Psoas muscle (tissue), 8 donors: ENCODE measurements around the gene CMTM5. TPM values are rescaled to one million over a fixed set of nuclear protein-coding genes. Genes with fewer than 3 reads are reported as not detected.

Experiments used
- ATAC-seq, 4 donors: fragments of 200-7000 bp; cut with Tn5 transposase; one replicate each; pipeline ENCODE4 v1.9.1; 2020; ENCODE audit warnings: moderate library complexity in 3 of 4, mild to moderate bottlenecking in 2 of 4
- DNase-seq, 2 donors: peaks; one replicate each; pipeline ENCODE4 v3.0.0-alpha.2; 2020
- H3K27ac ChIP-seq: fragments of 200-600 bp; one replicate; pipeline ENCODE4 v1.8.0; 2022
- H3K27me3 ChIP-seq, 3 donors: fragments of 200-600 bp in 1 of 3; one replicate each; pipeline versions ENCODE4 v1.6.1 to v1.8.0; 2013 to 2022; ENCODE audit warnings: low read length in 2 of 3, mild to moderate bottlenecking in 2 of 3, moderate library complexity in 1 of 3; ENCODE audit not compliant: insufficient read depth in 3 of 3
- H3K36me3 ChIP-seq, 2 donors: fragments of 200-600 bp in 1 of 2; one replicate each; pipeline versions ENCODE4 v1.6.1 to v1.8.0; 2013 to 2022; ENCODE audit warnings: low read depth in 1 of 2, mild to moderate bottlenecking in 1 of 2, moderate library complexity in 1 of 2; ENCODE audit not compliant: insufficient read depth in 1 of 2
- H3K4me1 ChIP-seq: fragments of 200-600 bp; one replicate; pipeline ENCODE4 v1.8.0; 2022
- H3K4me3 ChIP-seq: fragments of 200-600 bp; one replicate; pipeline ENCODE4 v1.8.0; 2022; ENCODE audit warnings: mild to moderate bottlenecking
- H3K9me3 ChIP-seq: fragments of 200-600 bp; one replicate; pipeline ENCODE4 v1.8.0; 2022
- CTCF ChIP-seq: fragments of 200-600 bp; IDR thresholded peaks from one replicate; pipeline ENCODE4 v1.8.0; 2022; ENCODE audit warnings: antibody characterized with exemption
- WGBS, 3 donors: extraction: QIAGEN DNeasy Blood & Tissue Kit; methylation state at CpG; one replicate each; pipeline versions ENCODE4 v1.1.6 to v1.1.7; 2013; 5-methylcytosine and 5-hydroxymethylcytosine counted together
- intact Hi-C, 2 donors: fragments of 100-400 bp; cut with DNase I; formaldehyde crosslinking; loops; one replicate each; pipeline versions ENCODE4 v1.11.0 to v1.14.2; 2022
- polyA plus RNA-seq, 3 donors: library from polyadenylated mRNA; stranded (reverse); fragments of 200-250 nt; gene quantifications; one replicate each; pipeline ENCODE4 v1.2.3, GENCODE V29; 2013
- total RNA-seq, 4 donors: library from RNA; stranded (reverse); fragmentation: NEBNext Ultra II Directional in 2 of 4; extraction: Animal tissue kit (Norgen Biotek cat#: 25700) in 2 of 4; gene quantifications; one replicate each; pipeline versions ENCODE4 v1.2.1 to v1.2.4, GENCODE V29; 2021 to 2023
- donor health status: healthy with polysubstance abuse.
- donor health status: DM: no; HTN: no; CAD: no; lungs with moderate emphysema.
- donor health status: Bipolar disorder and iron deficiency.
- donor health status: healthy.
- donor health status: DM: yes; HTN: yes; CAD: no.
- donor health status: DM: no; HTN: no; CAD: no.
- donor health status: DM: no; HTN: no; CAD: no.
- donor health status: DM: yes; HTN: yes; CAD: no.

CMTM5 gene
- total and polyA plus RNA-seq, 7 donors = 0.20 to 0.63 (median 0.32) TPM; not detected in 4

- TF ChIP-seq CTCF = no peak
- no peak overlapping the region for H3K4me3 ChIP-seq
- H3K4me1 ChIP-seq = no peaks in the 10 kb centered on the region
- H3K36me3 ChIP-seq = no peaks in the 10 kb centered on the region
- WGBS, 3 donors = 55 to 66% (median 60%) methylated on average over 3 of the region's 3 CpGs
- no peak overlapping the region for H3K27ac ChIP-seq
- no peaks in the 10 kb centered on the region for H3K9me3 ChIP-seq
- ATAC-seq (no peak), DNase-seq (no peak)
- H3K27me3 ChIP-seq = no peaks in the 10 kb centered on the region
- intact Hi-C loops = no loop called here
Observed at GRCh38 chr14:23344481-23344880, 32.4 kb upstream of the CMTM5 start.

GRCh38 chr14:23345987-23346692, 30.7 kb upstream of the CMTM5 start:
- 73 to 86% (median 83%) methylated on average over 13 of the region's 13 CpGs for WGBS, 3 donors
- H3K9me3 ChIP-seq = no peaks in the 10 kb centered on the region
- ATAC-seq = no peak
- peaks cover 0 to 12% (median 0%) of the 10 kb centered on the region in 3 donors for H3K27me3 ChIP-seq
- no peak for TF ChIP-seq CTCF
- intact Hi-C loops = no loop called here
- no peak overlapping the region for H3K27ac ChIP-seq
- H3K36me3 ChIP-seq = no peaks in the 10 kb centered on the region
- H3K4me1 ChIP-seq = no peaks in the 10 kb centered on the region
- no peak for DNase-seq
- H3K4me3 ChIP-seq = no peak overlapping the region

- H3K27me3 ChIP-seq = peaks cover 0 to 19% (median under 1%) of the 10 kb centered on the region in 3 donors
- H3K4me1 ChIP-seq = peaks cover 3% of the 10 kb centered on the region
- intact Hi-C loops = no loop called here
- WGBS, 3 donors = 80 to 81% (median 81%) methylated on average over 24 to 27 of the region's 27 CpGs
- DNase-seq (no peak), ATAC-seq (no peak)
- H3K9me3 ChIP-seq = no peaks in the 10 kb centered on the region
- TF ChIP-seq CTCF = no peak
- H3K36me3 ChIP-seq = no peaks in the 10 kb centered on the region
- no peak overlapping the region for H3K27ac ChIP-seq
- H3K4me3 ChIP-seq = no peak overlapping the region
Observed at GRCh38 chr14:23346693-23347405, 30.0 kb upstream of the CMTM5 start.

GRCh38 chr14:23347406-23348296, 29.2 kb upstream of the CMTM5 start:
- Histone ChIP-seq H3K27ac (no peak overlapping the region), H3K4me1 (peaks cover 11% of the 10 kb centered on the region), H3K4me3 (no peak overlapping the region), H3K27me3 (peaks cover 0 to 27% (median 7%) of the 10 kb centered on the region in 3 donors), H3K36me3 (no peaks in the 10 kb centered on the region), H3K9me3 (no peaks in the 10 kb centered on the region)
- ATAC-seq = no peak
- DNase-seq = no peak
- WGBS, 3 donors = 90 to 95% (median 95%) methylated on average over 17 to 19 of the region's 19 CpGs
- no peak for TF ChIP-seq CTCF
- intact Hi-C loops = no loop called here
